MV-4-11 (cell line): ENCODE measurements around the gene ITLN1.
"Not testable (repeated sequence)": the region's sequence is repeated elsewhere in the genome, so short reads cannot be mapped to it uniquely, and the experiment has no call there.

Source experiments
- DNase-seq: peaks from one replicate; lab custom pipeline; 2025; lab: John Stamatoyannopoulos, UW

ITLN1 gene

DNA sequence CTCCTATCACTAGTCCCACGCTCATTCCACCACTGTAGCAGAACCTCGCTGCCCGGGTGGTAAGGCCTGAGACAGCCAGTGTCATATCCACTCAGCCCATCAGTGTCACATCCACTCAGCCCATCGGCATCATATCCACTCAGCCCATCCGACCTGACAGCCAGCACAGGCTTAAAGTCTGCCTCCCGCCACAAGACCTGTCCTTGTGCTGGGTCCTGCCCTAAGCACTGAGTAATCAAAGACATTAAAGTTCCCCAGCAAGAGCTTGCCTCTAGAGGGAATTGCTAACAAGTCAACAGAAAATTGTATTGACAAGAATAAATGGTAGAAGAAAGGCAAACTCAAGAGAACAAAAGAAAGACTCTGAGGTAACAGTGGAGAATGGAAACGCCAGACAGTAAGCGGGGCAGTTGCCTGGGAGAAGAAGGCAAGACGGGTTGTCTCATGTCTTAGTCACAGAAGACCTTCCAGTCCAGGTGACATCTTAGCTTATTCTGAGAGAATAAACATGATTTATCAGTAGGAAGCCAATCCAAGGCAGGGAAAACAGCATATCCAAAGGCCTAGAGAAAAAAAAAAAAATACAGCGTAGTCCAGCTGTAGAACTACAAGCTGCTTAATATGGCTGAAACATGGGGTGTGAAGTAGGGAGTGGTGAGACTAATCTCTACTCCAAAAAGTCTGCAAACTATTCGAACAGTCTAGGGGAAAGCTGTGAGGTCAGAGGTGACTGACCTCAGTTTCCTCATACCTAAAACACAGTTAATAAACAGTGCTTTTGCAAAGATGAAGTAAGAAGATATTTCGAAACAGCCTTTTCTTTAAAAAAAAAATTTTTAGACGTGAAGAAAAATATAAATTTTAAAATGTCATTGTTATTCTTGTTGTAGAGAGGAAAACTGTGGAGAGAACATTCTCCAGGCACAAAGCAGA, 1.1 kb downstream of the ITLN1 start:
- DNase-seq: peak; percentile 25

- DNase-seq: no peak
These were observed 2.4 kb downstream of the ITLN1 start for GRCh38 chr1:160882582-160882981.

GRCh38 chr1:160881264-160881663, 3.7 kb downstream of the ITLN1 start:
- peak; percentile 16 for DNase-seq

GRCh38 chr1:160880216-160880615, 4.8 kb downstream of the ITLN1 start:
- DNase-seq: no peak

- no peak for DNase-seq
These were observed 5.9 kb downstream of the ITLN1 start for GRCh38 chr1:160879056-160879455.

DNA sequence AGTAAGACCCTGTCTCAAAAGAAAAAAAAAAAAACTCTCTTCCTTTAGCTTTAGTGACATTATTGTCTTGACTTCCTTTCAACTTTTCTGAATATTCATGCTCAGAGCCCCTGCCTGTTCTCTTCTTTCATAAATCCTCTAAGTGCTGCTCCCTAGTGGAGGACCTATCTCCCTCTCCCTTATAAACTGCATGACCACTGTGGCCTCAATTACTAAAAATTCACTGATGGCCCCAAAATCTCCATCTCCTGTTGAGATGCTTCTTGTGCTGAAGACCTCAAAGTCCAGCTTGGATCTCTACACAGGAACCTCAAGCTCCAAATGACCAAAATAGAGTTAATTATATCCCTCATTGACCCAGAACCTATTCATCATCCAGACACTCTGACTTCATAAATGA, 7.8 kb downstream of the ITLN1 start:
- peak; percentile 38 for DNase-seq

- peak; percentile 50 for DNase-seq
These were observed 8.7 kb downstream of the ITLN1 start for GRCh38 chr1:160876311-160876710.

- DNase-seq: peak; percentile 51
These were observed 9.4 kb downstream of the ITLN1 start for GRCh38 chr1:160875591-160875990.

GRCh38 chr1:160874935-160875334, 10.0 kb downstream of the ITLN1 start:
- no peak for DNase-seq

DNA sequence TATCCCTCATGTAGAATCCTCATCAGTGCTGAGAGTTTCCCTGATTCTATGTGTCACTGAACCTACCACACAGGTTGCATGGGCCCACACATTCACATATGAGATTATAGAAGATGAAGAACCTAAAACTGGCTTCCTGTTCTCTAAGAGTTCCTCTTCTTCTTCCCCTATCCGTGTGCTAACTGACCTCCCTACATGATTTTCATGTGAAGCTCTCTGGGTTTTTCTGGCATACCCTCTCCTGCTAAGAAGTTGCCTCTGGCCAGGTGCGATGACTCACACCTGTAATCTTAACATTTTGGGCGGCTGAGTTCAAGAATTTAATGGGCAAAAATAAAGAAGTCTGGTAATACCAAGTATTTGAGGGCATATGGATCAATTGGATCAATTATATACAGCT, 16.8 kb downstream of the ITLN1 start:
- peak; percentile 63 for DNase-seq

DNA sequence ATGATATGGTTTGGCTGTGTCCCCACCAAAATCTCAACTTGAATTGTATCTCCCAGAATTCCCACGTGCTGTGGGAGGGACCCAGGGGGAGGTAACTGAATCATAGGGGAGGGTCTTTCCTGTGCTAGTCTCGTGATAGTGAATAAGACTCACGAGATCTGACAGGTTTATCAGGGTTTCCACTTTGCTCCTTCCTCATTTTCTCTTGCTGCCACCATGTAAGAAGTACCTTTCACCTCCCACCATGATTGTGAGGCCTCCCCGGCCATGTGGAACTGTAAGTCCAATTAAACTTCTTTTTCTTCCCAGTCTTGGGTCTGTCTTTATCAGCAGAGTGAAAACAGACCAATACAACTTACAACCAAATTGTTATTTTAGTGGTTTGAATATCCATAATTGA, 17.3 kb downstream of the ITLN1 start:
- DNase-seq: not testable (repeated sequence)

DNA sequence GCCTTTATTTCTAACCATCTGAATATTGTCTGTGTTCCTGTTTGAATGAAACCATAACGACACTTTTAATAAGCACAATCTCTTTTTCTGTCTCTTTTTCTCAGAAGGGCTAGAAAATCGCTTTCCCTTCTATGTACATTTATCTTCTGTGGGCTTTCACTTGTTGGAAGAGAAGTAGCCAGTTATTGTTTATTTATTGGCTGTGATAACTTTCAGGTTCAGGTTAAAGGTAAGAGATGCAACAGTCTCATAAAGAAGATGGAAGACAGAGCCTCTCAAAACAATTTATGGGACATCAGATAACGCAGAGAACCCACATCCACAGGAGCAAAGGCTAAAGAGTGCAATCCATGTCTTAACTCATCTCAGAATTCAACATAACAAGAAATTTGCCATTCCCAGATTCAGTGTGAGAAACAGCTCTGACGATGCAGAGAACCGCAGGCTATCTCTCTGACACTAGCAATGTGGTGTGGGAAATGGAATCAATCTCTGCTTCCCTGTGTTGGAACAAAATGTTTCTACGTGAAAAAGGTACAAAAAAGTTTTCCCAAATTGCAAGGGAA, 18.2 kb downstream of the ITLN1 start:
- DNase-seq: no peak

DNA sequence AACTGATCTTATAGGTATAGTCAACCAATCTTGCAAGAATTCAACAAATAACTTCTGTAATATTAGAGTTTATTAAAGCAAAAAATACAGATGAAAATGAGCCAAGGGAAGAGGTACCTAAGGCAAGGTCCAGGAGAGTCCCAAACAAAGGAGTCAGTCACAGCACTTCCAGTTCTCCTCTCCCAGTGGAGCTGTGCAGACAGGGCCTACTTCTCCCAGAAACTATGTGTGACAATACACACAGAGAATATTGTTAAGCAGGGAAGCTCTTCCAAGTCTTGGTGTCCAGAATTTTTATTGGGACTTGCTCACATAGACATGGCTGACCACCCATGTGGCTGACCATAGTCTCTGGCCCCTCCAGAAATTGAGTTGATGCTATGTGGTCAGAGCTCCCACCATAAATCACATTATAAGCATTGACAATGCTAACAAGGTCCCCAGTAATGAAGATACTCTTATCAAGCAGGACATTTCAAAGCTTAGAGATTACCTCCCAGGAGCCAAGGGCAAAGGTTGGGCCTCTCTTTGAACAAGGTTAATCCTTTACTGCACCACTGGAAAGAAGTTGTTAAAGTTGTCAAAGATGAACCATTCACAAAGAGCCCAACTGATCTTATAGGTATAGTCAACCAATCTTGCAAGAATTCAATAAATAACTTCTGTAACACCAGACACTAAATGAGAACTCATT, 18.8 kb downstream of the ITLN1 start:
- DNase-seq: no peak

DNA sequence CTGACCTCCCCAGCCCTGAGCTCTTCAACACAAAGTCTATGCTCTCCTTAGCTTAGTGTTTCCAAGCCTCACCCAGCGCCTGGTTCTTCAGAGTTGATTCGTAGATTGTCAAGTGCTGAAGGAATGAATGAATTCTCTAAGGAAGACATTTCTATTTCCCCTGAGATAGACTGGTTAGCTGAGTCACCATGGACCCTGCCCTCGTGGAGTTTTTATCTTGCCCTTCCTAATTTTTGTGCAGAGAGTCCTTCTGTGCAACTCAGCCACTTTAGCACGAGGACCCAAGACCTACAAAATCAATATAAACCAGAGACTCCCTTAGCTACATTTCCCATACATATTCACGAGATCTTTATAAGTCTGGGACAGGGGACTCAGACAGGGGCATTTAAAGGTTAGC, 19.6 kb downstream of the ITLN1 start:
- no peak for DNase-seq

- DNase-seq: no peak
These were observed 20.8 kb downstream of the ITLN1 start for GRCh38 chr1:160864173-160864572.

- DNase-seq: peak; percentile 87
These were observed 21.2 kb downstream of the ITLN1 start for GRCh38 chr1:160863774-160864131.

GRCh38 chr1:160863061-160863773, 21.8 kb downstream of the ITLN1 start:
- peak; percentile 86 for DNase-seq

DNA sequence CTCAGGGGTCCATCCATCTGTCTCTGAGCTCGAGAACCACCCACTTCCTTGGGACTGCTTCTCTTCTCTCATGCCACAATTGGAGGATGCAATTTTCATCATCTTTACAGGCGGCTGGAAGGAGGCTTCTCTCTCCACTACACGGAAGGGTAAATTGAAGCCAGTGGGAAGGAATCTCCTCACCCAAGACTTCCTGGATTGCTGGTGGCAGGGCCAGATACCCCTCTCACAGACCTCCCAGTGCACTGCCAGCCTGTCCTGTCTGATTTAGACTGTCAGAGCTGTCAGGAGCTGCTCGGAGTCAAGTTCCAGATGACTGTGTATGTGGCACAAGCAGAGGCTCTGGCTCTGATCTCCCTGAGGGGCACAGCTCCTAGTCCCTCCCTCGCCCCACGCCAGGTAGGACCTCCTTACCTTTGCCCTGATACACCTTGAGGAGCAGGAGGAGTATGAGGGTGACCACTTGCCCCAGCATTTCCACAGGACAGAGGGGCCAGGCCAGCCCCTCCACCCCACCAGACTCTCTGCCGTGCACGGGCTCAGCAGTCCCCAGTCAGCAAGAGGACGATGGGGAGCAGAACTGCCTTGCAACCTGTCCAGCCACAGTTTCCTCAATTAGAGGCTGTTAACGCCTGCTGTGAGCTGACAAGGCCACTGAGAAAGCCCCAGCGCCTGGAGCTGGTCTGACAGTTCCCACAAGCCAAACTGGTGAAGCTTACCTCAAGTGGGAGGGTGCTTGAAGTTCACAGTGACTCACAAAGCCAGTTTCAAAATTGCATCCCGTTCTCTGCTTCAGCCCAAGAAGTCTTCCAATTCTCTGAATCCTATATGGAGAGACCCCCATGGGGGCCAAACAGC, 22.5 kb downstream of the ITLN1 start, which contains the start of gene CD244:
CD244 (minus strand) TSS at position 685 of the 858 bp plus-strand sequence; CDS start at position 475, 210 bp downstream.
- DNase-seq: peak; percentile 97

DNA sequence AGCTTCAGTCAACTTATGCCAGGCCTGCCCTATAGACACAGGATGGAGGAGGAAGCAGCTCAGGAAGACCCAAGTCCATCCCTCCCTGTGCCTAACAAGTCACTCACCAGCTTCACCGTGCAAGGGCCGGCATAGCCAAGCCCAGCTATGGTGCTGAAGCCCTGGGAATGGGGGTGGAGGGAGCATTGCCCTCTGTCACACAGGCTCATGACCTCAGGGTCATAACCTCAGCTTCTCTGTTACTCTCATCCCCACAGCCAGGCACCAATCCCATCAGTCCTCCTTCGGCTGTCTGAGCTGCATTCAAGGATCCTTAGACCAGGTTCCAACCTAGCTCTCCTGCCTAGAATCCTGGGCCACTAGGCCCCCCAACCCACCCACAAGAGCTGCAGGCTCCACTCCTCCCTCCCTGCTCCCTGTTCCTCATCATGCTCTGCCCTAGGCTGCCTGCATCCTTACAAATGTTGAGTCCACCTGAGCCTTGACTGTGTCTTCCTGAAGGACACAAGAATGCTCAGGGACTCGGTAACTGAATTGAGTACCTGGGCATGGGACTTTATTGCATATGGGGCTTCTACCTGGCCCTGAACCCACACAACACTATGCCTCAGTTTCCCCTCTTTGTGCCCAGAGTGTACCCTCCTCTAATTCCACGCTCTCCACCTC, 24.0 kb downstream of the ITLN1 start:
- DNase-seq: no peak

GRCh38 chr1:160859166-160859565, 25.8 kb downstream of the ITLN1 start:
- DNase-seq: peak; percentile 73

GRCh38 chr1:160858507-160858906, 26.5 kb downstream of the ITLN1 start:
- DNase-seq: no peak
